ENCODE data around the gene RBFOX1. TPM values are rescaled to one million over a fixed set of nuclear protein-coding genes. Genes with fewer than 3 reads are reported as not detected.

The RBFOX1 gene
- total RNA-seq, 1 donor from 2014 or later, result 0.69 TPM

GRCh38 chr16:7399296-7399695 is 66.7 kb downstream of the RBFOX1 start:
- Mint-ChIP-seq H3K4me3 (ENCODE audit: unreplicated experiment) (no peak overlapping the region), H3K9me3 (ENCODE audit: unreplicated experiment) (peaks cover 12% of the 10 kb centered on the region), H3K36me3 (ENCODE audit: low read depth, unreplicated experiment) (no peaks in the 10 kb centered on the region), H3K27me3 (ENCODE audit: unreplicated experiment) (peaks cover 7% of the 10 kb centered on the region), H3K27ac (ENCODE audit: unreplicated experiment) (no peak overlapping the region), H3K4me1 (ENCODE audit: unreplicated experiment) (no peaks in the 10 kb centered on the region)
- no peak for TF ChIP-seq CTCF (IDR thresholded peaks at IDR 0.05; ENCODE audit: unreplicated experiment)
- DNase-seq (ENCODE audit: low spot score), result no peak

GRCh38 chr16:7400117-7400890 is 67.7 kb downstream of the RBFOX1 start:
- no peak for TF ChIP-seq CTCF (IDR thresholded peaks at IDR 0.05; ENCODE audit: unreplicated experiment)
- Mint-ChIP-seq H3K9me3 (ENCODE audit: unreplicated experiment) (peaks cover 3% of the 10 kb centered on the region), H3K27ac (ENCODE audit: unreplicated experiment) (no peak overlapping the region), H3K36me3 (ENCODE audit: low read depth, unreplicated experiment) (no peaks in the 10 kb centered on the region), H3K27me3 (ENCODE audit: unreplicated experiment) (peaks cover 7% of the 10 kb centered on the region), H3K4me3 (ENCODE audit: unreplicated experiment) (no peak overlapping the region), H3K4me1 (ENCODE audit: unreplicated experiment) (no peaks in the 10 kb centered on the region)
- DNase-seq (ENCODE audit: low spot score), result no peak

GRCh38 chr16:7404217-7404616 is 71.6 kb downstream of the RBFOX1 start:
- H3K36me3 Mint-ChIP-seq (ENCODE audit: low read depth, unreplicated experiment), result peaks cover 4% of the 10 kb centered on the region
- peaks cover 15% of the 10 kb centered on the region for H3K9me3 Mint-ChIP-seq (ENCODE audit: unreplicated experiment)
- no peak for DNase-seq (ENCODE audit: low spot score)
- H3K4me3 Mint-ChIP-seq (ENCODE audit: unreplicated experiment), result no peak overlapping the region
- H3K27ac Mint-ChIP-seq (ENCODE audit: unreplicated experiment), result no peak overlapping the region
- no peaks in the 10 kb centered on the region for H3K4me1 Mint-ChIP-seq (ENCODE audit: unreplicated experiment)
- H3K27me3 Mint-ChIP-seq (ENCODE audit: unreplicated experiment), result peaks cover 3% of the 10 kb centered on the region
- TF ChIP-seq CTCF (IDR thresholded peaks at IDR 0.05; ENCODE audit: unreplicated experiment), result no peak

GRCh38 chr16:7405166-7405565 is 72.5 kb downstream of the RBFOX1 start:
- Mint-ChIP-seq H3K27me3 (ENCODE audit: unreplicated experiment) (peaks cover 3% of the 10 kb centered on the region), H3K27ac (ENCODE audit: unreplicated experiment) (no peak overlapping the region), H3K4me3 (ENCODE audit: unreplicated experiment) (no peak overlapping the region), H3K9me3 (ENCODE audit: unreplicated experiment) (peaks cover 15% of the 10 kb centered on the region), H3K36me3 (ENCODE audit: low read depth, unreplicated experiment) (peaks cover 4% of the 10 kb centered on the region), H3K4me1 (ENCODE audit: unreplicated experiment) (no peaks in the 10 kb centered on the region)
- peak; percentile 3 for DNase-seq (ENCODE audit: low spot score)
- TF ChIP-seq CTCF (IDR thresholded peaks at IDR 0.05; ENCODE audit: unreplicated experiment), result no peak

- no peak for DNase-seq (ENCODE audit: low spot score)
- H3K9me3 Mint-ChIP-seq (ENCODE audit: unreplicated experiment), result peaks cover 21% of the 10 kb centered on the region
These were observed 76.2 kb downstream of the RBFOX1 start for GRCh38 chr16:7408700-7409365.

More at GRCh38 chr16:7408700-7409365, 76.2 kb downstream of the RBFOX1 start:
- H3K27me3 Mint-ChIP-seq (ENCODE audit: unreplicated experiment), result peaks cover 3% of the 10 kb centered on the region
- H3K36me3 Mint-ChIP-seq (ENCODE audit: low read depth, unreplicated experiment), result peaks cover 4% of the 10 kb centered on the region
- no peak for TF ChIP-seq CTCF (IDR thresholded peaks at IDR 0.05; ENCODE audit: unreplicated experiment)
- H3K27ac Mint-ChIP-seq (ENCODE audit: unreplicated experiment), result no peak overlapping the region
- H3K4me3 Mint-ChIP-seq (ENCODE audit: unreplicated experiment), result no peak overlapping the region
- no peaks in the 10 kb centered on the region for H3K4me1 Mint-ChIP-seq (ENCODE audit: unreplicated experiment)

Measured in endothelial cell (in vitro differentiated cells).